ENCODE data around the gene DENND2D.
A peak's percentile ranks its signal among the peaks of the same experiment; 100 is the strongest.
"Not testable (repeated sequence)": the region's sequence is repeated elsewhere in the genome, so short reads cannot be mapped to it uniquely, and the experiment has no call there.

DENND2D gene

GRCh38 chr1:111221633-111222291 is 21.3 kb upstream of the DENND2D start:
- DNase-seq (ENCODE audit: low read depth in 2 of 2) = no peak

- no peak for DNase-seq (ENCODE audit: low read depth in 2 of 2)
Measured at GRCh38 chr1:111221276-111221632, 20.8 kb upstream of the DENND2D start.

- no peak for DNase-seq (ENCODE audit: low read depth in 2 of 2)
Measured at GRCh38 chr1:111220302-111220890, 19.9 kb upstream of the DENND2D start.

GRCh38 chr1:111219557-111220286 is 19.3 kb upstream of the DENND2D start:
- DNase-seq (ENCODE audit: low read depth in 2 of 2) = peak in 1 of 2 donors; percentile 45

- no peak for DNase-seq (ENCODE audit: low read depth in 2 of 2)
Measured at GRCh38 chr1:111218701-111219556, 18.5 kb upstream of the DENND2D start.

GRCh38 chr1:111217183-111217910 is 16.9 kb upstream of the DENND2D start:
- no peak for DNase-seq (ENCODE audit: low read depth in 2 of 2)

- DNase-seq (ENCODE audit: low read depth in 2 of 2) = no peak
Measured at GRCh38 chr1:111216751-111217150, 16.3 kb upstream of the DENND2D start.

GRCh38 chr1:111215285-111215684 is 14.8 kb upstream of the DENND2D start:
- not testable (repeated sequence) for DNase-seq (ENCODE audit: low read depth in 2 of 2)

- DNase-seq (ENCODE audit: low read depth in 2 of 2) = no peak
Measured at GRCh38 chr1:111214884-111215283, 14.4 kb upstream of the DENND2D start.

- no peak for DNase-seq (ENCODE audit: low read depth in 2 of 2)
Measured at GRCh38 chr1:111214074-111214801, 13.8 kb upstream of the DENND2D start.

GRCh38 chr1:111213412-111213811 is 13.0 kb upstream of the DENND2D start:
- no peak for DNase-seq (ENCODE audit: low read depth in 2 of 2)

- no peak for DNase-seq (ENCODE audit: low read depth in 2 of 2)
Measured at GRCh38 chr1:111212634-111213335, 12.3 kb upstream of the DENND2D start.

- no peak for DNase-seq (ENCODE audit: low read depth in 2 of 2)
Measured at GRCh38 chr1:111211921-111212320, 11.5 kb upstream of the DENND2D start.

GRCh38 chr1:111209622-111210021 is 9.2 kb upstream of the DENND2D start:
- no peak for DNase-seq (ENCODE audit: low read depth in 2 of 2)

GRCh38 chr1:111208921-111209320 is 8.5 kb upstream of the DENND2D start:
- DNase-seq (ENCODE audit: low read depth in 2 of 2) = no peak

GRCh38 chr1:111205714-111206050 is 5.2 kb upstream of the DENND2D start:
- no peak for DNase-seq (ENCODE audit: low read depth in 2 of 2)

GRCh38 chr1:111204983-111205713 is 4.7 kb upstream of the DENND2D start:
- no peak for DNase-seq (ENCODE audit: low read depth in 2 of 2)

GRCh38 chr1:111204201-111204982 is 3.9 kb upstream of the DENND2D start:
- DNase-seq (ENCODE audit: low read depth in 2 of 2) = peak in 1 of 2 donors; percentile 51
